ENCODE data around the gene IL10RB. TPM values are rescaled to one million over a fixed set of nuclear protein-coding genes. Genes with fewer than 3 reads are reported as not detected.

IL10RB gene
- total and polyA plus RNA-seq, 2 of the 13 experiments (the other 11 are each of a cell fraction or from before 2014, with no cell fraction given): 17.4 to 18.2 TPM

DNA sequence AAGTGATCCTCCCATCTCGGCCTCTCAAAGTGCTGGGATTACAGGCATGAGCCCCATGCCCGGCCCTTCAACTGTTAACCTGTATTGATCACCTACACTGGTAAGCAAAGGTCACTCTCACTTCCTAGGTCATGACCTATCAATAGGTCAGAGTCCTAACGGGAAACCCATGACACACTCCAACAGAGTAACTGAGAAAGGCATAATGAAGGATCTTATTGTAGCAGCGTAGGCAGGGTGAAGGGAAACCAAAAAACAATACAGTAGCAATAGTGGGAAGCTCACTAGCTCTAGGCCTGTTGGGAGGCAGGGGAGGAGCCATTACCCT, 39.1 kb downstream of the IL10RB start (continued):
- TF ChIP-seq IKZF1 (IDR thresholded peaks at IDR 0.05) (no peak), MAZ (IDR thresholded peaks at IDR 0.05; ENCODE audit: borderline replicate concordance, low read depth, low read length) (no peak), MAZ (CRISPR knock-in tag; IDR thresholded peaks at IDR 0.05; ENCODE audit: low read depth) (no peak), ZNF292 (CRISPR knock-in tag; IDR thresholded peaks at IDR 0.05; ENCODE audit: borderline replicate concordance, low read depth) (peak; percentile 62; the same call in 1 of the 2 replicates), ZBTB20 (CRISPR knock-in tag; IDR thresholded peaks at IDR 0.05; ENCODE audit: borderline replicate concordance, low read depth) (0 out of 2 replicates have a peak, but pooled peaks have one; percentile 14), ZFX (CRISPR knock-in tag; IDR thresholded peaks at IDR 0.05; ENCODE audit: low read depth) (peak; percentile 12; the same call in 1 of the 2 replicates), ZMYM2 (CRISPR knock-in tag; IDR thresholded peaks at IDR 0.05) (peak; percentile 46), ZFYVE20 (CRISPR knock-in tag; IDR thresholded peaks at IDR 0.05; ENCODE audit: borderline replicate concordance, low read depth) (no peak), YEATS2 (CRISPR knock-in tag; IDR thresholded peaks at IDR 0.05; ENCODE audit: borderline replicate concordance) (no peak), HHEX (CRISPR knock-in tag; IDR thresholded peaks at IDR 0.05) (peak; percentile 59; the same call in 1 of the 2 replicates), BCL6 (CRISPR knock-in tag; IDR thresholded peaks at IDR 0.05) (peak; percentile 30; the same call in 1 of the 2 replicates), NR2F2 (IDR thresholded peaks at IDR 0.05; ENCODE audit: borderline replicate concordance, low read depth) (peak; percentile 87), ZNF260 (CRISPR knock-in tag; IDR thresholded peaks at IDR 0.05; ENCODE audit: borderline replicate concordance, low read depth) (no peak), EP300 (IDR thresholded peaks at IDR 0.05; ENCODE audit: low read depth in 2 of 2, low read length in 2 of 2) (peak in 1 of 2 experiments; percentile 37; a peak in 1 of 4 replicates), EP300 (CRISPR knock-in tag; IDR thresholded peaks at IDR 0.05; ENCODE audit: borderline replicate concordance) (no peak), ESRRA (CRISPR knock-in tag; IDR thresholded peaks at IDR 0.05; ENCODE audit: low read depth) (peak; percentile 97), RAD21 (CRISPR knock-in tag; IDR thresholded peaks at IDR 0.05) (no peak), ZIK1 (CRISPR knock-in tag; IDR thresholded peaks at IDR 0.05; ENCODE audit: borderline replicate concordance, low read depth) (no peak), HNF4A (CRISPR knock-in tag; IDR thresholded peaks at IDR 0.05) (peak; percentile 75), HDAC1 (CRISPR knock-in tag; IDR thresholded peaks at IDR 0.05) (peak; percentile 58), MED1 (CRISPR knock-in tag; IDR thresholded peaks at IDR 0.05) (peak; percentile 60), FOSL2 (CRISPR knock-in tag; IDR thresholded peaks at IDR 0.05) (peak; percentile 40; the same call in 1 of the 2 replicates), CREM (IDR thresholded peaks at IDR 0.05) (peak; percentile 33; the same call in 1 of the 2 replicates), CREM (CRISPR knock-in tag; IDR thresholded peaks at IDR 0.05) (no peak), ZFP41 (CRISPR knock-in tag; IDR thresholded peaks at IDR 0.05; ENCODE audit: borderline replicate concordance) (no peak), ETV5 (CRISPR knock-in tag; IDR thresholded peaks at IDR 0.05; ENCODE audit: borderline replicate concordance) (peak; percentile 83; the same call in 1 of the 2 replicates), ZSCAN9 (CRISPR knock-in tag; IDR thresholded peaks at IDR 0.05; ENCODE audit: borderline replicate concordance) (no peak), HDAC2 (CRISPR knock-in tag; IDR thresholded peaks at IDR 0.05) (peak; percentile 29; the same call in 1 of the 2 replicates), CENPT (CRISPR knock-in tag; IDR thresholded peaks at IDR 0.05; ENCODE audit: low read depth) (no peak)
- TF ChIP-seq, protein P1, sequence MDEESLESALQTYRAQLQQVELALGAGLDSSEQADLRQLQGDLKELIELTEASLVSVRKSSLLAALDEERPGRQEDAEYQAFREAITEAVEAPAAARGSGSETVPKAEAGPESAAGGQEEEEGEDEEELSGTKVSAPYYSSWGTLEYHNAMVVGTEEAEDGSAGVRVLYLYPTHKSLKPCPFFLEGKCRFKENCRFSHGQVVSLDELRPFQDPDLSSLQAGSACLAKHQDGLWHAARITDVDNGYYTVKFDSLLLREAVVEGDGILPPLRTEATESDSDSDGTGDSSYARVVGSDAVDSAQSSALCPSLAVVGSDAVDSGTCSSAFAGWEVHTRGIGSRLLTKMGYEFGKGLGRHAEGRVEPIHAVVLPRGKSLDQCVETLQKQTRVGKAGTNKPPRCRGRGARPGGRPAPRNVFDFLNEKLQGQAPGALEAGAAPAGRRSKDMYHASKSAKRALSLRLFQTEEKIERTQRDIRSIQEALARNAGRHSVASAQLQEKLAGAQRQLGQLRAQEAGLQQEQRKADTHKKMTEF (CRISPR knock-in tag; IDR thresholded peaks at IDR 0.05): peak; percentile 43; the same call in 1 of the 2 replicates
- TF ChIP-seq, protein P2, sequence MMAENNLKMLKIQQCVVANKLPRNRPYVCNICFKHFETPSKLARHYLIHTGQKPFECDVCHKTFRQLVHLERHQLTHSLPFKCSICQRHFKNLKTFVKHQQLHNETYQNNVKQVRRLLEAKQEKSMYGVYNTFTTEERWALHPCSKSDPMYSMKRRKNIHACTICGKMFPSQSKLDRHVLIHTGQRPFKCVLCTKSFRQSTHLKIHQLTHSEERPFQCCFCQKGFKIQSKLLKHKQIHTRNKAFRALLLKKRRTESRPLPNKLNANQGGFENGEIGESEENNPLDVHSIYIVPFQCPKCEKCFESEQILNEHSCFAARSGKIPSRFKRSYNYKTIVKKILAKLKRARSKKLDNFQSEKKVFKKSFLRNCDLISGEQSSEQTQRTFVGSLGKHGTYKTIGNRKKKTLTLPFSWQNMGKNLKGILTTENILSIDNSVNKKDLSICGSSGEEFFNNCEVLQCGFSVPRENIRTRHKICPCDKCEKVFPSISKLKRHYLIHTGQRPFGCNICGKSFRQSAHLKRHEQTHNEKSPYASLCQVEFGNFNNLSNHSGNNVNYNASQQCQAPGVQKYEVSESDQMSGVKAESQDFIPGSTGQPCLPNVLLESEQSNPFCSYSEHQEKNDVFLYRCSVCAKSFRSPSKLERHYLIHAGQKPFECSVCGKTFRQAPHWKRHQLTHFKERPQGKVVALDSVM (CRISPR knock-in tag; IDR thresholded peaks at IDR 0.05): peak; percentile 62; the same call in 1 of the 2 replicates
